ENCODE data around the gene LRRC1. TPM values are rescaled to one million over a fixed set of nuclear protein-coding genes. Genes with fewer than 3 reads are reported as not detected.

LRRC1 gene
- total and polyA plus RNA-seq, 2 of the 13 experiments (the other 11 are each of a cell fraction or from before 2014, with no cell fraction given), result 15.6 to 27.7 TPM

GRCh38 chr6:53854843-53855567 lies 60.2 kb downstream of the LRRC1 start:
- WGBS (ENCODE audit: low lambda C conversion rate), result 72% methylated on average over 5 of the region's 5 CpGs
- FAIRE-seq, result peak; percentile 53
- POLR2A ChIA-PET, result interaction anchor here (1.0 to 1.2 kb wide), 3 partner anchors 26 to 61 kb away, joined by 3 to 10 read pairs (median 3); partner anchors contain the start of gene LRRC1
- Histone ChIP-seq H3K4me1 (ENCODE audit: insufficient read depth, low read length) (peaks cover 46% of the 10 kb centered on the region), H2AFZ (ENCODE audit: low read length) (no peak overlapping the region), H3K9ac (ENCODE audit: insufficient read depth, low read depth, low read length) (no peak overlapping the region), H3K4me3 (replicated peaks in 1 of 3; ENCODE audit: insufficient read depth in 1 of 3, low read depth in 2 of 3, low read length in 3 of 3) (no peak overlapping the region), H3K36me3 (replicated peaks in 1 of 2; ENCODE audit: control insufficient read depth in 1 of 2, insufficient read depth in 2 of 2, low read length in 2 of 2) (no peaks in the 10 kb centered on the region; a peak in 1 of 5 replicates), H3K27me3 (ENCODE audit: control insufficient read depth in 1 of 2, insufficient read depth in 2 of 2, low read length in 2 of 2) (no peaks in the 10 kb centered on the region), H4K20me1 (ENCODE audit: insufficient read depth, low read length) (no peaks in the 10 kb centered on the region), H3K4me2 (ENCODE audit: low read depth, low read length) (peak overlapping the region; percentile 23), H3K9me3 (ENCODE audit: low read length) (no peaks in the 10 kb centered on the region), H3K79me2 (ENCODE audit: insufficient read depth, low read length) (peaks cover 39% of the 10 kb centered on the region), H3K27ac (ENCODE audit: extremely low read length, insufficient read depth, low read length) (peak overlapping the region; percentile 48)
- in situ Hi-C loops (cut with HindIII; ENCODE audit: extremely low pct_ligation_motif_present, low pct_unique_long_range_greater_than_20kb) (no loop called here), intact Hi-C loops (cut with micrococcal nuclease; ENCODE audit: unreplicated experiment) (loop anchor here (1.0 to 5.0 kb wide), 2 partner anchors 38 to 61 kb away; no protein-coding TSS in a partner anchor)
- peak; percentile 91 for DNase-seq (ENCODE audit: low spot score)
- ATAC-seq, result peak; percentile 96
- CTCF ChIA-PET (ENCODE audit: low intra/inter-chr PET ratio, low total read pairs), result no interaction called here
- no TSS peak for BruUV-seq (replicated peaks)
- TF ChIP-seq MIER3 (CRISPR knock-in tag; IDR thresholded peaks at IDR 0.05; ENCODE audit: borderline replicate concordance), result 0 out of 2 replicates have a peak, but pooled peaks have one; percentile 22
- TF ChIP-seq ZNF382 (CRISPR knock-in tag; IDR thresholded peaks at IDR 0.05; ENCODE audit: borderline replicate concordance), result no peak
- TF ChIP-seq, protein P1, sequence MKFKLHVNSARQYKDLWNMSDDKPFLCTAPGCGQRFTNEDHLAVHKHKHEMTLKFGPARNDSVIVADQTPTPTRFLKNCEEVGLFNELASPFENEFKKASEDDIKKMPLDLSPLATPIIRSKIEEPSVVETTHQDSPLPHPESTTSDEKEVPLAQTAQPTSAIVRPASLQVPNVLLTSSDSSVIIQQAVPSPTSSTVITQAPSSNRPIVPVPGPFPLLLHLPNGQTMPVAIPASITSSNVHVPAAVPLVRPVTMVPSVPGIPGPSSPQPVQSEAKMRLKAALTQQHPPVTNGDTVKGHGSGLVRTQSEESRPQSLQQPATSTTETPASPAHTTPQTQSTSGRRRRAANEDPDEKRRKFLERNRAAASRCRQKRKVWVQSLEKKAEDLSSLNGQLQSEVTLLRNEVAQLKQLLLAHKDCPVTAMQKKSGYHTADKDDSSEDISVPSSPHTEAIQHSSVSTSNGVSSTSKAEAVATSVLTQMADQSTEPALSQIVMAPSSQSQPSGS (CRISPR knock-in tag; IDR thresholded peaks at IDR 0.05), result peak; percentile 64; the same call in 1 of the 2 replicates
- no peak for TF ChIP-seq ZNF17 (CRISPR knock-in tag; IDR thresholded peaks at IDR 0.05)
- TF ChIP-seq USF2 (IDR thresholded peaks at IDR 0.05; ENCODE audit: low read depth, low read length), result no peak
- peak; percentile 63; the same call in 1 of the 2 replicates for TF ChIP-seq USF2 (CRISPR knock-in tag; IDR thresholded peaks at IDR 0.05; ENCODE audit: borderline replicate concordance)
- no peak for TF ChIP-seq RFX1 (IDR thresholded peaks at IDR 0.05)
- TF ChIP-seq ZFP36L2 (CRISPR knock-in tag; IDR thresholded peaks at IDR 0.05), result 0 out of 2 replicates have a peak, but pooled peaks have one; percentile 15
- TF ChIP-seq PRDM15 (CRISPR knock-in tag; IDR thresholded peaks at IDR 0.05), result no peak
- TF ChIP-seq, protein P2, sequence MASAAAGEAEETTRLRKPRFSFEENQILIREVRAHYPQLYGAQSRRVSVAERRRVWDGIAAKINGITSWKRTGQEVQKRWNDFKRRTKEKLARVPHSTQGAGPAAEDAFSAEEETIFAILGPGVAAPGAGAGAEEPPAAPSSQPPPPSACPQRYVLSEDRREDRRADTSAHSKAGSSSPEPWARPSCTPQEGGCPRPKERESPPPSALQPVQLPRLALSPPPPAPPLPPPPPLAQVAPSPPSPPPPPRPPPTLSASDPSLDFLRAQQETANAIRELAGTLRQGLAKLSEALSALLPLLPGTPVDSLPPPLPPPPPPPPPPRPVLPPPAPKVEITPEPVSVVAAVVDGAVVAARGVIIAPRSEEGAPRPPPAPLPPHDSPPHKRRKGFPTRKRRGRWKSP (CRISPR knock-in tag; IDR thresholded peaks at IDR 0.05), result no peak
- no peak for TF ChIP-seq MLLT10 (CRISPR knock-in tag; IDR thresholded peaks at IDR 0.05)
- no peak for TF ChIP-seq JDP2 (CRISPR knock-in tag; IDR thresholded peaks at IDR 0.05; ENCODE audit: borderline replicate concordance)
- no peak for TF ChIP-seq NPAS2 (CRISPR knock-in tag; IDR thresholded peaks at IDR 0.05; ENCODE audit: borderline replicate concordance)
- TF ChIP-seq ZNF430 (CRISPR knock-in tag; IDR thresholded peaks at IDR 0.05), result no peak
- TF ChIP-seq MBD4 (IDR thresholded peaks at IDR 0.05; ENCODE audit: borderline replicate concordance, low read length), result no peak
- 0 out of 2 replicates have a peak, but pooled peaks have one; percentile 62 for TF ChIP-seq ZNF547 (CRISPR knock-in tag; IDR thresholded peaks at IDR 0.05)

Measured in HepG2 (cell line).